ENCODE data around the gene STARD13. TPM values are rescaled to one million over a fixed set of nuclear protein-coding genes. Genes with fewer than 3 reads are reported as not detected.

The STARD13 gene
- total RNA-seq, 1 experiment from 2014 or later: 2.1 TPM

DNA sequence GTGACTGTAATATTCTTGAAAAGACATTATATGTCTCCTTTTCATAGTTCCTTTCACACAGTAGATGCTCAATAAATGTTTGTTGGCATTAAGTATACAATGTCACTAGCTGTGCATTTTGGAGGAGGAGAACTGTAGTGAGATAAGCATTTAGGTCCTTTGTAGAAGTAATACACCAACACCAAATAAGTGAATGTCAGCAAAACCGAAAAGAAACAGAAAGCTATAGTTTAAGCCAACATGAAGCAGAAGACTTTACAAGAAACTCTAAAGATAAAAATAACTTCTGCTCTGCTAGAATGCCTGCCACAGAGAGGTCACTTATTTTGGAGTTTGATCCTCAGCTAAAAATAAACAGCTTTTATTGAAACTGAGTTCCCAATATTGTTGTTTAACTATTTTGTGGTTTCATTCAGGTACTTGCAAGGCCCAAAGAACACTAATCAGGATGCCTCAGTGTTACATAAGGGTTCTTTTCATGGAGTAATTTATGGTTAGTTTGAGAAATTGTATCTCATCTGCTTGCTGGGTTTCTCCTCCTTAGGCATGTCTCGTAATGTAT, 86.2 kb downstream of the STARD13 start:
- Histone ChIP-seq H3K9me3 (ENCODE audit: control insufficient read depth, low read depth, low read length) (no peaks in the 10 kb centered on the region), H2AK5ac (ENCODE audit: insufficient read length, low read length) (no peak overlapping the region), H3K4me2 (ENCODE audit: insufficient read depth, insufficient read length, low read length) (no peak overlapping the region), H2BK12ac (ENCODE audit: insufficient read length, low read depth, low read length) (no peak overlapping the region), H3K14ac (ENCODE audit: insufficient read depth, low read length) (no peak overlapping the region), H3K27ac (ENCODE audit: insufficient read length, low read depth, low read length) (no peak overlapping the region), H3K18ac (ENCODE audit: insufficient read length, low read depth, low read length) (no peak overlapping the region), H2BK15ac (ENCODE audit: low read depth, low read length) (no peak overlapping the region), H3K4ac (ENCODE audit: low read depth, low read length) (no peak overlapping the region), H4K91ac (ENCODE audit: insufficient read length, low read depth, low read length) (no peak overlapping the region), H3K79me2 (ENCODE audit: insufficient read depth, low read length) (no peaks in the 10 kb centered on the region), H3K9ac (ENCODE audit: extremely low read depth, insufficient read length, low read length) (no peak overlapping the region), H3K56ac (ENCODE audit: insufficient read length, low read depth, low read length) (no peak overlapping the region), H2BK20ac (ENCODE audit: low read depth, low read length, poor library complexity, severe bottlenecking) (no peak overlapping the region), H3K27me3 (ENCODE audit: insufficient read depth, low read length) (no peaks in the 10 kb centered on the region), H3K23me2 (ENCODE audit: insufficient read length, low read depth, low read length, poor library complexity, severe bottlenecking) (no peaks in the 10 kb centered on the region), H3K79me1 (ENCODE audit: insufficient read depth, low read depth, low read length, poor library complexity, severe bottlenecking) (no peaks in the 10 kb centered on the region), H4K20me1 (ENCODE audit: control insufficient read depth, insufficient read depth, insufficient read length) (peaks cover 2% of the 10 kb centered on the region), H2BK120ac (ENCODE audit: low read depth, low read length, poor library complexity, severe bottlenecking) (no peak overlapping the region), H3K4me1 (ENCODE audit: insufficient read depth, low read length) (no peaks in the 10 kb centered on the region), H2BK5ac (ENCODE audit: insufficient read length, low read length) (no peak overlapping the region), H2AFZ (ENCODE audit: low read length) (no peak overlapping the region), H4K5ac (ENCODE audit: insufficient read length, low read depth, low read length) (no peak overlapping the region), H3T11ph (ENCODE audit: low read length) (no peak overlapping the region), H3K23ac (ENCODE audit: insufficient read length, low read depth, low read length) (no peak overlapping the region), H4K8ac (replicated peaks; ENCODE audit: insufficient read length, low read depth, low read length) (no peak overlapping the region)
- Mint-ChIP-seq H3K27me3 (ENCODE audit: low read depth) (no peaks in the 10 kb centered on the region), H3K4me3 (no peak overlapping the region), H3K27ac (no peak overlapping the region), H3K9me3 (no peaks in the 10 kb centered on the region), H3K36me3 (ENCODE audit: insufficient read depth in 1 of 3, low read depth in 3 of 3) (no peaks in the 10 kb centered on the region), H3K4me1 (peaks cover 7% of the 10 kb centered on the region in 2 experiments; a peak in 3 of 4 replicates)
- TF ChIP-seq, protein P1, sequence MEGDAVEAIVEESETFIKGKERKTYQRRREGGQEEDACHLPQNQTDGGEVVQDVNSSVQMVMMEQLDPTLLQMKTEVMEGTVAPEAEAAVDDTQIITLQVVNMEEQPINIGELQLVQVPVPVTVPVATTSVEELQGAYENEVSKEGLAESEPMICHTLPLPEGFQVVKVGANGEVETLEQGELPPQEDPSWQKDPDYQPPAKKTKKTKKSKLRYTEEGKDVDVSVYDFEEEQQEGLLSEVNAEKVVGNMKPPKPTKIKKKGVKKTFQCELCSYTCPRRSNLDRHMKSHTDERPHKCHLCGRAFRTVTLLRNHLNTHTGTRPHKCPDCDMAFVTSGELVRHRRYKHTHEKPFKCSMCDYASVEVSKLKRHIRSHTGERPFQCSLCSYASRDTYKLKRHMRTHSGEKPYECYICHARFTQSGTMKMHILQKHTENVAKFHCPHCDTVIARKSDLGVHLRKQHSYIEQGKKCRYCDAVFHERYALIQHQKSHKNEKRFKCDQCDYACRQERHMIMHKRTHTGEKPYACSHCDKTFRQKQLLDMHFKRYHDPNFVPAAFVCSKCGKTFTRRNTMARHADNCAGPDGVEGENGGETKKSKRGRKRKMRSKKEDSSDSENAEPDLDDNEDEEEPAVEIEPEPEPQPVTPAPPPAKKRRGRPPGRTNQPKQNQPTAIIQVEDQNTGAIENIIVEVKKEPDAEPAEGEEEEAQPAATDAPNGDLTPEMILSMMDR (conservative IDR thresholded peaks at IDR 0.05): no peak
- no peak for DNase-seq
- WGBS (ENCODE audit: extremely low coverage, insufficient read length, low lambda C conversion rate): no CpG with 5 or more reads among the region's 2 CpGs

Data from H9 (cell line).